Glutamatergic neuron (in vitro differentiated cells): ENCODE results near the gene FITM1. TPM values are rescaled to one million over a fixed set of nuclear protein-coding genes. Genes with fewer than 3 reads are reported as not detected.

ENCODE experiments used
- DNase-seq: peaks from one replicate; pipeline ENCODE4 v3.0.0; 2022
- H3K27ac Mint-ChIP-seq: one replicate; pipeline ENCODE4 v1.8.0; 2020; ENCODE audit warnings: mild to moderate bottlenecking, mixed read lengths, inconsistent platforms; ENCODE audit not compliant: unreplicated experiment
- H3K27me3 Mint-ChIP-seq: one replicate; pipeline ENCODE4 v1.8.0; 2020; ENCODE audit warnings: mild to moderate bottlenecking, moderate library complexity, mixed read lengths, inconsistent platforms; ENCODE audit not compliant: unreplicated experiment
- H3K36me3 Mint-ChIP-seq: one replicate; pipeline ENCODE4 v1.8.0; 2020; ENCODE audit warnings: mild to moderate bottlenecking, mixed read lengths, inconsistent platforms; ENCODE audit not compliant: unreplicated experiment
- H3K4me1 Mint-ChIP-seq: one replicate; pipeline ENCODE4 v1.8.0; 2020; ENCODE audit warnings: mild to moderate bottlenecking, low read depth, mixed read lengths, inconsistent platforms; ENCODE audit not compliant: unreplicated experiment
- H3K4me3 Mint-ChIP-seq: one replicate; pipeline ENCODE4 v1.8.0; 2020; ENCODE audit warnings: mild to moderate bottlenecking, mixed read lengths, inconsistent platforms; ENCODE audit not compliant: unreplicated experiment
- H3K9me3 Mint-ChIP-seq: one replicate; pipeline ENCODE4 v1.8.0; 2020; ENCODE audit warnings: mild to moderate bottlenecking, moderate library complexity, mixed read lengths, inconsistent platforms; ENCODE audit not compliant: unreplicated experiment
- total RNA-seq: library from RNA; stranded (reverse); fragmentation: NEBNext Ultra II Directional; extraction: Animal tissue kit (Norgen Biotek cat#: 25700); gene quantifications from one replicate; pipeline ENCODE4 v1.2.1, GENCODE V29; 2021; ENCODE audit not compliant: unreplicated experiment
- TF ChIP-seq, protein P1 (sequence below): fragments of 200-600 bp; sonication (generic); IDR thresholded peaks from one replicate; pipeline ENCODE4 v1.5.0; 2021; ENCODE audit not compliant: partially characterized antibody, unreplicated experiment

FITM1 gene
- total RNA-seq, 1 donor from 2014 or later: 0.66 TPM

DNA sequence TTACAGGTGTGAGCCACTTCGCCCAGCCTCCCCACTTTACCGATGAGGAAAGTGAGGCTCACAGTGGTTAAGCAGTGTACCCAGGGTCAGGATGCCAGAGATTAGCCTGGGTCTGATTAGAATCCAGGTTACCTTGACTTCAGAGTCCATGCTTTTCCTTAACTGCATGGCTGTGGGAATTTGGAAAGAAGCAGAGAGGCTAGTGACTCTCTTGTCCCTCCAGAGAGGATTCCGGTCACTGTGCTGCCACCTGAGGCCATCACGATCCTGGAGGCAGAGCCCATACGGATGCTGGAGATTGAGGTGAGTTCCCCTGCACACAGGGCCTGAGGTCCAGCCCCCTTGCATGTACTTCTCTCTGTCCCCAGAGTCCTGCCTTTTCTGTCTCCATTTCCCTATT, 46.1 kb downstream of the FITM1 start:
- TF ChIP-seq, protein P1, sequence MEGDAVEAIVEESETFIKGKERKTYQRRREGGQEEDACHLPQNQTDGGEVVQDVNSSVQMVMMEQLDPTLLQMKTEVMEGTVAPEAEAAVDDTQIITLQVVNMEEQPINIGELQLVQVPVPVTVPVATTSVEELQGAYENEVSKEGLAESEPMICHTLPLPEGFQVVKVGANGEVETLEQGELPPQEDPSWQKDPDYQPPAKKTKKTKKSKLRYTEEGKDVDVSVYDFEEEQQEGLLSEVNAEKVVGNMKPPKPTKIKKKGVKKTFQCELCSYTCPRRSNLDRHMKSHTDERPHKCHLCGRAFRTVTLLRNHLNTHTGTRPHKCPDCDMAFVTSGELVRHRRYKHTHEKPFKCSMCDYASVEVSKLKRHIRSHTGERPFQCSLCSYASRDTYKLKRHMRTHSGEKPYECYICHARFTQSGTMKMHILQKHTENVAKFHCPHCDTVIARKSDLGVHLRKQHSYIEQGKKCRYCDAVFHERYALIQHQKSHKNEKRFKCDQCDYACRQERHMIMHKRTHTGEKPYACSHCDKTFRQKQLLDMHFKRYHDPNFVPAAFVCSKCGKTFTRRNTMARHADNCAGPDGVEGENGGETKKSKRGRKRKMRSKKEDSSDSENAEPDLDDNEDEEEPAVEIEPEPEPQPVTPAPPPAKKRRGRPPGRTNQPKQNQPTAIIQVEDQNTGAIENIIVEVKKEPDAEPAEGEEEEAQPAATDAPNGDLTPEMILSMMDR: no peak
- H3K9me3 Mint-ChIP-seq: peaks cover 7% of the 10 kb centered on the region
- no peaks in the 10 kb centered on the region for H3K36me3 Mint-ChIP-seq
- no peak overlapping the region for H3K27ac Mint-ChIP-seq
- no peak for DNase-seq
- peaks cover 11% of the 10 kb centered on the region for H3K4me1 Mint-ChIP-seq
- no peak overlapping the region for H3K4me3 Mint-ChIP-seq
- H3K27me3 Mint-ChIP-seq: peaks cover 7% of the 10 kb centered on the region

DNA sequence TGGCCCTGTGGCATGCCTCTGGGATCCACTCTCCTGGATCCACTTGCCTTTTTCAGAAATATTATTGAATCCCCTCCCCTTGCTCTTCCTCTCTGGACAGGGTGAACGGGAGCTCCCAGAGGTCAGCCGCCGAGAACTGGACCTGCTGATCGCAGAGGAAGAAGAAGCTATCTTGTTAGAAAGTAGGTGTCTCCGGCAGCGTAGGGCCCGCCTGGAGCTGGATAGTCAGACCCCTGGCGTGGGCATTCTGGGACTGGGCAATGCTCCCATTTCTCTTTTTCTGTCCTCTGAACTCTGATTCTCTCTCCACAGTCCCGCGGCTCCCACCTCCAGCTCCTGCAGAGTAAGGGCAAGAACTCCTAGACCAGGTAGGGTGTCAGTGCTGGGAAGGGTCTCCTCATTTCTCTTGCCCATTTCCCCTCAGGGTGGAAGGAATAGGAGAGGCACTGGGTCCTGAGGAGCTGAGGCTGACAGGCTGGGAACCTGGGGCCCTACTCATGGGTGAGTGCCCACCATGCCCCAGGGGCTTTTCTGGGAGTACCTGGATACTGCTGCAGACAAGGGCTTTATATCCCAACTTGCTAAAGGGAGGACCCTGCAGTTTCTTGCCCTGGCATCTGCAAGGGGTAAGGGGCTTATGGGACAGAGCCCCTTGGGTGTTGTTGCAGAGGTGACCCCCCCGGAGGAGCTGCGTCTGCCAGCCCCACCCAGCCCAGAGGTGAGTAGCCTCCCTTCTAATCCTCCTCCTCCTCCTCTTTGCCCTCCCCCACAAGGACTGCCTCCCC, 46.8 kb downstream of the FITM1 start:
- Mint-ChIP-seq H3K36me3 (no peaks in the 10 kb centered on the region), H3K27ac (no peak overlapping the region), H3K9me3 (peaks cover 7% of the 10 kb centered on the region), H3K4me3 (no peak overlapping the region), H3K27me3 (peaks cover 7% of the 10 kb centered on the region), H3K4me1 (peaks cover 11% of the 10 kb centered on the region)
- TF ChIP-seq, protein P1: no peak
- no peak for DNase-seq

DNA sequence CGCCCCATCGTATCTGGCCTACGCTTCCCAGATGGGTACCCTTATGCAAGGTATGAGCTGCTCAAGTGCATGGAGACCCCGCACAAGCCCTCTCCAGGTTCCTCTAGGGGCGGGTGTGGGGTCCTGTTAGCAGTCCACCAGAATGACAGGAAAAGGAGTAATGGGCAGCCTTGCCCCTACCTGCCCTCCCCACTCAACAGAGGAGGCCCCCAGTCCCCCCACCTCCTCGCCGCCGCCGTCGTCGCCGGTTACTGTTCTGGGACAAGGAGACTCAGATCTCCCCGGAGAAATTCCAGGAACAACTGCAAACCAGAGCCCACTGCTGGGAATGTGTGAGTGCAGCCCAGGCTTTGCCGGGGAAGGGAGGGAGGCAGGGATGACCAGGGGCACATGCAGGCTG, 47.4 kb downstream of the FITM1 start:
- H3K4me1 Mint-ChIP-seq: peaks cover 11% of the 10 kb centered on the region
- H3K9me3 Mint-ChIP-seq: peaks cover 7% of the 10 kb centered on the region
- H3K27me3 Mint-ChIP-seq: peaks cover 6% of the 10 kb centered on the region
- no peaks in the 10 kb centered on the region for H3K36me3 Mint-ChIP-seq
- TF ChIP-seq, protein P1: no peak
- DNase-seq: no peak
- no peak overlapping the region for H3K4me3 Mint-ChIP-seq
- H3K27ac Mint-ChIP-seq: no peak overlapping the region

DNA sequence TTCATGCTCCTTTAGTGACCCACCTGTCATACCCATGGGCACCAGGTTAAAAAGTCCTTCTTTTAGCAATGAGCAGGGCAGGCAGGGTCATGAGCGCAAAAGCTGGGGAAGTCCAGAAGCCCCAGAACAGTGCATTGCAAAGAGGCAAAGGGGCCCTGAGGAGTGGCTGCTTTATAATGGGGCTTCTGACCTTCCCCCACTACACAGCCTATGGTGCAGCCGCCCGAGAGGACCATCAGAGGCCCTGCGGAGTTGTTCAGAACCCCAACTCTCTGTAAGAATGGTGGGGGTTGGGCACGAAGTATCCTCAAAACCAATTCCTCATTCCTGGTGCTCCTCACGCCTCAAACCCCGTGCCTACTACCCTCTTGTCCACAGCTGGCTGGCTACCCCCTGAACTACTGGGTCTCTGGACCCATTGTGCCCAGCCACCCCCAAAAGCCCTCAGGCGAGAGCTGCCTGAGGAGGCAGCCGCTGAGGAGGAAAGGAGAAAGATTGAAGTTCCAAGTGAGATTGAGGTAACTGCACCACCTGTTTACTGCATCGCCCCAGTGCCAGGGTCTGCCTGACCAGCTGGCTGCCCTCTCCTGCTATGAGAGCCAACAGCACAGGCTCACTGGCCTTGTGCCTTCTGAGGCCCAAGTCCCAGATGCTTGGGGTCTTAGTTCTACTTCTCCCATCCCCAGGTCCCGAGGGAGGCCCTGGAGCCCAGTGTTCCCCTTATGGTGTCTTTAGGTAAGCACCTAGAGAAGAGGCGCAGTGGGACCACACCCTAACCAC, 48.1 kb downstream of the FITM1 start:
- Mint-ChIP-seq H3K27me3 (peaks cover 5% of the 10 kb centered on the region), H3K4me3 (no peak overlapping the region)

More for the DNA sequence above, 48.1 kb downstream of the FITM1 start:
- DNase-seq: no peak
- peaks cover 8% of the 10 kb centered on the region for H3K4me1 Mint-ChIP-seq
- peak overlapping the region; percentile 43 for H3K27ac Mint-ChIP-seq
- peaks cover 7% of the 10 kb centered on the region for H3K9me3 Mint-ChIP-seq
- H3K36me3 Mint-ChIP-seq: no peaks in the 10 kb centered on the region
- TF ChIP-seq, protein P1: no peak
